Chondrocyte (in vitro differentiated cells): ENCODE results near the gene KCNQ1. TPM values are rescaled to one million over a fixed set of nuclear protein-coding genes. Genes with fewer than 3 reads are reported as not detected.

Experiments
- DNase-seq: peaks from one replicate; pipeline ENCODE4 v3.0.0; 2021; ENCODE audit warnings: mixed read lengths, low spot score
- H3K27ac Mint-ChIP-seq: one replicate; pipeline ENCODE4 v1.8.0; 2021; ENCODE audit warnings: mild to moderate bottlenecking, moderate library complexity, mixed read lengths; ENCODE audit not compliant: unreplicated experiment
- H3K27me3 Mint-ChIP-seq: 2 replicates; pipeline ENCODE4 v1.8.0; 2021; ENCODE audit warnings: low read depth, mixed read lengths
- H3K36me3 Mint-ChIP-seq: 2 replicates; pipeline ENCODE4 v1.8.0; 2021; ENCODE audit warnings: low read depth, mixed read lengths
- H3K4me1 Mint-ChIP-seq: 2 replicates; pipeline ENCODE4 v1.8.0; 2021; ENCODE audit warnings: low read depth, mild to moderate bottlenecking, mixed read lengths
- H3K4me3 Mint-ChIP-seq: one replicate; pipeline ENCODE4 v1.8.0; 2021; ENCODE audit warnings: mild to moderate bottlenecking, moderate library complexity, mixed read lengths; ENCODE audit not compliant: unreplicated experiment
- H3K9me3 Mint-ChIP-seq: 2 replicates; pipeline ENCODE4 v1.8.0; 2021; ENCODE audit warnings: low read depth, mixed read lengths
- CTCF ChIP-seq: fragments of 200-600 bp; sonication (generic); IDR thresholded peaks from 2 replicates; pipeline ENCODE4 v1.5.0; 2021; ENCODE audit warnings: antibody characterized with exemption, mild to moderate bottlenecking, moderate library complexity
- total RNA-seq: library from RNA; stranded (reverse); gene quantifications from 3 replicates; pipeline ENCODE4 v1.2.1, GENCODE V29; 2021

KCNQ1 gene
- total RNA-seq, 1 donor from 2014 or later, result not detected

GRCh38 chr11:2567026-2567671 is 122.3 kb downstream of the KCNQ1 start:
- peaks cover 3% of the 10 kb centered on the region for H3K27me3 Mint-ChIP-seq
- DNase-seq, result no peak
- no peaks in the 10 kb centered on the region for H3K4me1 Mint-ChIP-seq
- no peaks in the 10 kb centered on the region for H3K9me3 Mint-ChIP-seq
- no peak overlapping the region for H3K27ac Mint-ChIP-seq
- H3K4me3 Mint-ChIP-seq, result no peak overlapping the region
- no peak for TF ChIP-seq CTCF
- no peaks in the 10 kb centered on the region for H3K36me3 Mint-ChIP-seq

- no peaks in the 10 kb centered on the region for H3K4me1 Mint-ChIP-seq
- DNase-seq, result peak; percentile 88
- TF ChIP-seq CTCF, result no peak
- no peaks in the 10 kb centered on the region for H3K9me3 Mint-ChIP-seq
- H3K4me3 Mint-ChIP-seq, result no peak overlapping the region
- no peak overlapping the region for H3K27ac Mint-ChIP-seq
- peaks cover 3% of the 10 kb centered on the region for H3K27me3 Mint-ChIP-seq
- H3K36me3 Mint-ChIP-seq, result no peaks in the 10 kb centered on the region
These were observed 124.5 kb downstream of the KCNQ1 start for GRCh38 chr11:2569321-2569721.

- peak; percentile 77 for DNase-seq
- Mint-ChIP-seq H3K27ac (no peak overlapping the region), H3K27me3 (peaks cover 3% of the 10 kb centered on the region), H3K9me3 (no peaks in the 10 kb centered on the region), H3K36me3 (no peaks in the 10 kb centered on the region), H3K4me1 (no peaks in the 10 kb centered on the region), H3K4me3 (no peak overlapping the region)
- TF ChIP-seq CTCF, result no peak
These were observed 125.0 kb downstream of the KCNQ1 start for GRCh38 chr11:2569731-2570210.

- Mint-ChIP-seq H3K4me3 (no peak overlapping the region), H3K27ac (no peak overlapping the region), H3K27me3 (no peaks in the 10 kb centered on the region), H3K9me3 (no peaks in the 10 kb centered on the region), H3K36me3 (no peaks in the 10 kb centered on the region), H3K4me1 (no peaks in the 10 kb centered on the region)
- TF ChIP-seq CTCF, result no peak
- peak; percentile 68 for DNase-seq
These were observed 125.5 kb downstream of the KCNQ1 start for GRCh38 chr11:2570211-2570811.

- DNase-seq, result peak; percentile 82
- Mint-ChIP-seq H3K4me1 (no peaks in the 10 kb centered on the region), H3K36me3 (no peaks in the 10 kb centered on the region), H3K9me3 (no peaks in the 10 kb centered on the region), H3K4me3 (no peak overlapping the region), H3K27me3 (no peaks in the 10 kb centered on the region), H3K27ac (no peak overlapping the region)
- no peak for TF ChIP-seq CTCF
These were observed 126.2 kb downstream of the KCNQ1 start for GRCh38 chr11:2570841-2571597.
